Suppressor macrophage treated with lipopolysaccharide for 4 hours (primary cell): ENCODE measurements around the gene ATRNL1.

Experiments used
- DNase-seq: peaks from one replicate; pipeline ENCODE4 v3.0.0-alpha.2; 2020

ATRNL1 gene

DNA sequence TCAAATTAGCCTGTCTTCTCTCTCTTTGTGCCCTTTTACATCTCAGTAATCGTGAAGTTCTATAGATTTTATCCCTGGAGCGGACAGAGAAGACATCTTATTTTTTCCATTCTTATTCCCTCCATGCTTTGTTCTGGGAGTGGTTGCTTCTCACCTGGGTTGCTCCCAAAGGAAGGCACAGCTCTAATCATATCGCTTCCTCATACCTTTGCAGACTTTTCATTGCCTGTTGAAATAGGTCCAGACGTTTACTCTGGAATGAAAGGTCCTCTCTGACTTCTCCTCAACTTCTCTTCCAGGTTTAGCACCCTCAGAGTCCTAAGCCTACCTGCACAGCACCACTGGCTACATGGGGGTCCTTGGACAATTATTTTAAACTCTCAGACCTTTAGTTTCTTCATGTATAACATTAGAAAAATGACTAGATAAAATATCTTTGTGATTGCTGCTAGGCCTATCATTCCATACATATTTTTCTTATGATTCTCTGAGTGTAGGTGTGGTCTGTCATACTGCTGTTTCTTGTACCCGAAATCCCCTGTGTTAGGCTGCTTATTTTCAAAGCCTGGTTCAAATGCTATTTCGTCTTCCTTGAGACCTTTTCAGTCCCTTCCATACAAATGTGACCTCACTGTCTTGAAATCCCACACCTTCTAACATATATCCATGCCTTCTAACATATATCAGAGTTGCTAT is 761.7 kb downstream of the ATRNL1 start:
- no peak for DNase-seq

DNA sequence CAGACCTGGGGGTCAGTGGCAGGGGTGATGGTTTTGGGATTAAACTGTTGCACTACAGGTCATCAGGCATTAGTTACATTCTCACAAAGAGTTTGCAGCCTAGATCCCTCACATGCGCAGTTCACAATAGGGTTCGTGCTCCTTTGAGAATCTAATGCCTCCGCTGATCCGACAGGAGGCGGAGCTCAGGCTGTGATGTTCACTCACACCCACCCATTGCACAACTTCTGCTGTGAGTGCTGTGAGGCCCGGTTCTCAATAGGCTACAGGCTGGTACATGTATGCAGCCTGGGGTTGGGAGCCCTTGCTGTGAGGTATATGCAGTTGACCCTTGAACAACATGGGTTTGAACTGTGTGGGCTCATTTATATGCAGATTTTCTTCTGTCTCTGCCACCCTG is 763.4 kb downstream of the ATRNL1 start:
- no peak for DNase-seq

- no peak for DNase-seq
Observed at GRCh38 chr10:115857856-115858255, 764.7 kb downstream of the ATRNL1 start.

DNA sequence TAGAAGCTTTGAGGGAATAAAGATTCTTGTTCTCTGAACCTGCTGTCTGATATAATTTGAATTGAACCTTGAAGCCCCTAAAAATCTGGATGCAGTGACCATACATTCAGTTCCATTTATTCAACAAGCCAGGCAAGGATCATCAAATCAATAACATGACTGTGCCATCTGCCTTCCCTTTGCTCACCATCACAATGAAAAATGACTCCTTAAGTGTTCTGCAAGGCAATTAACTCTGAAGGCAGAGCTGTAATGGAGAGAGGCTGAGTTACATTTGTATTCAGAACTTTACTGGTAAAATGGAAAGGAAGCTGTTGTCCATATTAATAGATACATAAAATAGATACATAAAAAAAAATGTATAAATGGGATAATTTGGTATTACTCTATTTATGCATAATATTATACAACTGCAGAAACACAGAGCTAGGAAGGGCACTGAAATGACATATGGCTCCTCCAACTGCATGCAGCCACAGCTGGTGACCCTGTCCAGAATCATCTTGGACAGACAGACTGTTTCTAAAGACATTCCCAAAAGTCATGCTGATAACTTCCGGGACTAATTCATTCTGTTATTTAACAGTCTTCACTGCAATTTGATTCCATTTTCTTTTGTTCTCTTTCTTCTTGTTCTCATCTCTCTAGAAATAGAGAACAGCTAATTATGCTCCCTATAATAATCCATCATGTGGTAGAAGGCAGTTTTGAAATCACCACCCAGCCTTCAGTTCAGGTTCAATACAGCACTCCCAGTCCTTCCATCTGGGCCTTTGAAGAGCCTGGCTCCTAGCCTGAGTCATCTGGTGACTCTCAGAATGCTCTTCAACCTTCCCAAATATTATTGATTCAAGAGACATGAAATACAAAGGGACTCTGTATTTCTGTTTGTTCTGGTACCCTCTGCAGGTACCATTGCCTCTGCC is 767.3 kb downstream of the ATRNL1 start:
- DNase-seq: no peak

DNA sequence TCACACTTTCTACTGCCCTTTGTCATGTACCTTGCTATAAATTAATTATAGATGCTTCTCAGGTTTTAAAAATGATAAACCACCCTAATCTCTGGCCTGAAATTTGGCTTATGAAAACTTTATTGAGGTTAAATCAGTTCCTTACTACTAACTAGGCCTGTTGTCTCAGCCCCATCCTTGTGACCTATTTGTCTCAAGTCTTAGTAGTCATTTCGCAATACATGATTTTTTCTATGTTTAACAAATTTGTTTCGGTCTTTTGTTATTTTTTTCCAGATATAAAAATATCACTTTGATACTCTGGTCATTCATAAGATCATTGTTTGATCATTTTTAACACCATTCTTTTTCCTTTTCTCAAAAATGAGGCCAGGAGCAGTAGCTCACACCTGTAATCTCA is 768.3 kb downstream of the ATRNL1 start:
- no peak for DNase-seq

GRCh38 chr10:115861864-115862263 is 768.7 kb downstream of the ATRNL1 start:
- DNase-seq: no peak

- DNase-seq: no peak
Observed at GRCh38 chr10:115866174-115866573, 773.0 kb downstream of the ATRNL1 start.

GRCh38 chr10:115866691-115867090 is 773.5 kb downstream of the ATRNL1 start:
- no peak for DNase-seq

DNA sequence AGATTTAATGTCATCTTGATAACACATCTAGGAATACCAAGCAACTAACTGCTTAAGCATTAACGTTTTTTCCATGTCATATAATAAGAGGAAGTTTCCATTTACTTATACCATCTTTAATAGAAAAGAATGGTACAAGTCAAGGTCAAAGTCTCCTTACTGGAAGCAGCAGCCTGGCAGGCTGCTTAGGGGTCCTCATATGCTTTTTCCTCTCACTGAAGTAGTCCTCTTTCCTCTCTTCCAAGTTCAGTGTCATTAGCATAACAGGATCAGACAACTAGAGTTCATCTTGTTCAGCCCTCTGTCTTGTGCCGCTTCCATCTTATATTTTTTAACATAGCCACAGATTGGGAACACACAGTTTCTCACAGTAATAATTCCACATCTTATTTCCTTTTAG is 774.1 kb downstream of the ATRNL1 start:
- DNase-seq: no peak

GRCh38 chr10:115871855-115872254 is 778.7 kb downstream of the ATRNL1 start:
- DNase-seq: no peak

- no peak for DNase-seq
Observed at GRCh38 chr10:115875172-115875571, 782.0 kb downstream of the ATRNL1 start.

- no peak for DNase-seq
Observed at GRCh38 chr10:115879372-115880089, 786.4 kb downstream of the ATRNL1 start.

GRCh38 chr10:115882021-115882420 is 788.9 kb downstream of the ATRNL1 start:
- no peak for DNase-seq

DNA sequence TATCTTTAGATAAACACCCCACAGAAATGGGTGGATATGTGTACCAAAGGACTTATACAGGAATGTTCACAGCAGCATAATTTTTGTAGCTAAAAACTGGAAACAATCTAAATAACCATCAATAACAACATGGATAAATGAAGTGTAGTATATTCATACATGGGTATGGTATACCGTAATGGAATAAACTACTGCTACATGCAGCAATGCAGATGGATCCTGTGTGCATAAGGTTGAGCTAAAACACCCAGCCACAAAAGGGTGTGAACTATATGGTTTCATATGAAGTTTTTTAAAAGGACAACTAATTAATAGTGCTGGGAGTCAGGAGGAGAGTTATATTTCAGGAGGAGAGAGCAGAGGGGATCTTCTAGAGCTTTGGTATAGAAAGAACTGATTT is 790.2 kb downstream of the ATRNL1 start:
- DNase-seq: no peak

DNA sequence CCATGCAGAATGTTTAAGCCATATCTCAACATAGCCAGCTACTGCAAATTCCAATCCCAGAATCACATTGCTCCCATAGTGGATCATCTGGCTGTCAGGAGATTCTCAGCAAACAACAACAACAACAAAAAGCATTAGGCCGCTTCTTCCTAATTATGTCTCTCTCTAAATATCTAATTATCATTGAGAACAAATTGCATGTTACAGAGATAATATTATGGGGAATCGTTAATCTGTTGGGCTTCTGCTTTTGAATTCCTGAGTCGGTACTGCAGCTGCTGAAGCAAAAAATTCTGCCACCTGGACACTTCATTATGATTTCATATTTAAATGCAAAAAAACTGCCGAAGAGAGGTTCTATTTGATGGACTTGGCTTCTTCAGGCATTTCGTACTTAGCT is 791.2 kb downstream of the ATRNL1 start:
- no peak for DNase-seq

DNA sequence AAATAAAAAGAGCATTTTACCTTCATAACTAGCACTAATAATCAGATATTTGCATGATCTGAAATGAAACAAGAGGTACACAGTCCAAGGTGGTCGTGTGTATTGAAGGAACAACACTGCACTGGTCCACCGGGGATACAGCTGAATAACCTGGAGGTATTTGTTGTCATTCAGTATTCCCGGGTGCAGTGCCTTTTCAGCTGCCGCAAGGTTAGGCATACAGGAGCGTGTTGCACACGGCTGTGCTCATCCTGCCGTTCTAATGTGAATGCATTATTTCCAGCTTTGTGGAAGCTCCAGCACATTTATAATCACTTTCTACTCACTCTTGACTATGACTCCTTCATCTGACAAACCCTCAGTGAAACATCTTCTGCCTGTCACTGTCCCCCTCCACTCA is 802.0 kb downstream of the ATRNL1 start:
- no peak for DNase-seq

- no peak for DNase-seq
Observed at GRCh38 chr10:115898242-115898641, 805.1 kb downstream of the ATRNL1 start.

DNA sequence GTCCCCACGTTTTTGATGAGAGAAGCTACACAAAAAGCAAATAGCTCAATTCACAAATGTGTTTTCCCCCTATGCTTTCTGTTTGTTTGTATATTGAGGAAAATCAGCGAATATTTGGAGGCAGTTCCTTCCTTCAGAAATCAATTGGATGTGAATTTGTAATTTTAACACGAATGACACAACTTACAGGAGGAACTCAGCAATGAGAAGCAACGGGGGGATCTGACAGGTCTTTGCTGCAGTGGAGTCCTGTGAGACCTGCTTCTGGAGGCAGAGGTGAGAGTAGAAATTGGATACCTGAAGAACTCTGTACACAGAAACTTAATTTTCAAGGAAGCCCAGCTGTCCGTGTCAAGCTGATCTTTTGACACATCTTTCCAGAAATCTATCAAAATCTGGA is 809.4 kb downstream of the ATRNL1 start:
- DNase-seq: no peak

DNA sequence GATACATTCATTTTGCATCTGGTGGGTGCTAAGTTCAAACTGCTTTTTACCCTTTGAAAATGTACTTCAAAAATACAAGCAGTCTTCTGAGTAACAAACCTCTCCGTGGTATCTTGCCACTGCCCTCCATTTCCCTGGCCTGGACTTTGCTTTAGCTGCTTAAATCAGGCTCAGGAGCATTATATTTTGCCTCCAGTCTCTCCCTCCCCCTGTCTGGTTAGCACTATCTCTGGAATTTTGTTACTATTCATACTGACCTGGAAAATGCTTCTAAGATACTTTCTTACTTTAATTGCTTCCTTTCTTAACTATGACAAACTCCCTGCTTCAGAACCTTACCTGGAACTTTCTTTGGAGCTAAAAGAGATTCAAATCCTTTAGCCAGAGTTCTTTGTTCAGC is 810.0 kb downstream of the ATRNL1 start:
- DNase-seq: no peak

DNA sequence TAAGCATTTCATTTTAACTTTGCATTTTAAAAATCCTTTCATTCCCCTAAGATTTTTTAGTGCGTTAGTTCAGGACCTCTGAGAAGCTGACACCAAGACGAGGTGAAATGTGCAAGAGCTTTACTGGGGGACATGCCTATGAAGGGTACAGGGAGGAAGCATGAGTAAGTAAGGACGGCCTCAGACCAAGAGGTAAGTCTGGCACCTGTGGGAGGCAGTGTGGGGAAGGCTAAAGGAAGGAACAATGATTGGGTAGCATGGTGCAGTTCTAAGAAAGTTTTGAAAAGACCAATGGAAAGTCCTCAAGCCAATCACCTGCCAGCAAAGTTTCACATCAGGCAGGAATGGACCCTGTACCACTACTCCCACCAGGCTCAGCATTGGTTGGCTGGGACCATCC is 810.7 kb downstream of the ATRNL1 start:
- no peak for DNase-seq

GRCh38 chr10:115909037-115909436 is 815.9 kb downstream of the ATRNL1 start:
- no peak for DNase-seq

- no peak for DNase-seq
Observed at GRCh38 chr10:115909962-115910731, 817.0 kb downstream of the ATRNL1 start.

DNA sequence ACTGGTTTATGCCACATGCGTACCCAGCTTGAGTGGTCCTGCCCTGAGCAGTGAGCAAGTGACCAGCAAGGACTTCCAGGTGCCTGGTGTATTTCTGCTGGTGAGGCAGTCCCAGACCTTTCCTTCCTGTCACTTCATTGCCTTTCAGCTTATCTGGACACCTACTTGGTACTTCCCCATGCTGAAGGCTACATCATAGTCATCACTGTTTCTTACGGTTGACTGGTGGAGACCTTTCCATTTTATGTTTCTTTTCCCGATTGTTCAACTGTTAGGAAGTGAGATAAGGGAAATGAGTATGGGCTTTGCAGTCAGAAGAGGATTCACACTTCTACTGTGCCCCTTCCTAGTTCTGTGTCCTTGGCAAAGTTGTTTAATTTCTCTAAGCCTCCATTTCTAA is 821.3 kb downstream of the ATRNL1 start:
- DNase-seq: no peak
